ENCODE results near the gene UGT2B10.

DNA sequence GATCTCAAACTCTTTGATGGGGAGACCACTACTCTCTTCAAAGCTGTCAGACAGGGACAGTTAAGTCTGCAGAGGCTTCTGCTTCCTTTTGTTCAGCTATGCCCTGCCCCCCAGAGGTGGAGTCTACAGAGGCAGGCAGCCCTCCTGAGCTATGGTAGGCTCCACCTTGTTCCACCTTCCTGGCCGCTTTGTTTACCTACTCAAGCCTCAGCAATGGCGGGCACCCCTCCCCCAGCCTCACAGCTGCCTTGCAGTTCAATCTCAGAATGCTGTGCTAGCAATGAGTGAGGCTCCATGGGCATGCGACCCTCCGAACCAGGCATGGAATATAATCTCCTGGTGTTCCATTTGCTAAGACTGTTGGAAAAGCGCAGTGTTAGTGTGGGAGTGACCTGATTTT, 42.1 kb upstream of the UGT2B10 start:
- TF ChIP-seq RAD21 (IDR thresholded peaks at IDR 0.05; ENCODE audit: low read length), result no peak
- TF ChIP-seq YY1 (IDR thresholded peaks at IDR 0.05; ENCODE audit: low read depth), result no peak
- no peak for TF ChIP-seq EZH2phosphoT487 (IDR thresholded peaks at IDR 0.05; ENCODE audit: borderline replicate concordance, low read depth)
- TF ChIP-seq, protein P1, sequence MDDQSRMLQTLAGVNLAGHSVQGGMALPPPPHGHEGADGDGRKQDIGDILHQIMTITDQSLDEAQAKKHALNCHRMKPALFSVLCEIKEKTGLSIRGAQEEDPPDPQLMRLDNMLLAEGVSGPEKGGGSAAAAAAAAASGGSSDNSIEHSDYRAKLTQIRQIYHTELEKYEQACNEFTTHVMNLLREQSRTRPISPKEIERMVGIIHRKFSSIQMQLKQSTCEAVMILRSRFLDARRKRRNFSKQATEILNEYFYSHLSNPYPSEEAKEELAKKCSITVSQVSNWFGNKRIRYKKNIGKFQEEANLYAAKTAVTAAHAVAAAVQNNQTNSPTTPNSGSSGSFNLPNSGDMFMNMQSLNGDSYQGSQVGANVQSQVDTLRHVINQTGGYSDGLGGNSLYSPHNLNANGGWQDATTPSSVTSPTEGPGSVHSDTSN (IDR thresholded peaks at IDR 0.05), result no peak
- no peak for TF ChIP-seq SIN3A (IDR thresholded peaks at IDR 0.05; ENCODE audit: borderline replicate concordance, low read depth, low read length)
- no peak for TF ChIP-seq NRF1 (IDR thresholded peaks at IDR 0.05; ENCODE audit: low read depth, low read length)

All from SK-N-SH (cell line).